Measurements from ENCODE around the gene SHMT2. TPM values are rescaled to one million over a fixed set of nuclear protein-coding genes. Genes with fewer than 3 reads are reported as not detected.
A peak's percentile ranks its signal among the peaks of the same experiment; 100 is the strongest.

The SHMT2 gene
- total RNA-seq, 1 donor from 2014 or later: 54.0 TPM

- TF ChIP-seq, protein P1, sequence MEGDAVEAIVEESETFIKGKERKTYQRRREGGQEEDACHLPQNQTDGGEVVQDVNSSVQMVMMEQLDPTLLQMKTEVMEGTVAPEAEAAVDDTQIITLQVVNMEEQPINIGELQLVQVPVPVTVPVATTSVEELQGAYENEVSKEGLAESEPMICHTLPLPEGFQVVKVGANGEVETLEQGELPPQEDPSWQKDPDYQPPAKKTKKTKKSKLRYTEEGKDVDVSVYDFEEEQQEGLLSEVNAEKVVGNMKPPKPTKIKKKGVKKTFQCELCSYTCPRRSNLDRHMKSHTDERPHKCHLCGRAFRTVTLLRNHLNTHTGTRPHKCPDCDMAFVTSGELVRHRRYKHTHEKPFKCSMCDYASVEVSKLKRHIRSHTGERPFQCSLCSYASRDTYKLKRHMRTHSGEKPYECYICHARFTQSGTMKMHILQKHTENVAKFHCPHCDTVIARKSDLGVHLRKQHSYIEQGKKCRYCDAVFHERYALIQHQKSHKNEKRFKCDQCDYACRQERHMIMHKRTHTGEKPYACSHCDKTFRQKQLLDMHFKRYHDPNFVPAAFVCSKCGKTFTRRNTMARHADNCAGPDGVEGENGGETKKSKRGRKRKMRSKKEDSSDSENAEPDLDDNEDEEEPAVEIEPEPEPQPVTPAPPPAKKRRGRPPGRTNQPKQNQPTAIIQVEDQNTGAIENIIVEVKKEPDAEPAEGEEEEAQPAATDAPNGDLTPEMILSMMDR (IDR thresholded peaks at IDR 0.05): no peak
- TF ChIP-seq POLR2AphosphoS5 (IDR thresholded peaks at IDR 0.05; ENCODE audit: insufficient read depth in 1 of 2, low read depth in 1 of 2): peak in 1 of 2 donors; percentile 3
- Histone ChIP-seq H3K4me3 (no peak overlapping the region), H3K4me1 (no peaks in the 10 kb centered on the region), H3K9me3 (no peaks in the 10 kb centered on the region), H3K27me3 (no peaks in the 10 kb centered on the region), H3K27ac (no peak overlapping the region), H3K36me3 (peaks cover 4 to 94% of the 10 kb centered on the region in 2 donors)
- intact Hi-C loops (cut with DNase I): no loop called here
- DNase-seq (ENCODE audit: extremely low spot score in 2 of 2): no peak
These were observed 25.1 kb upstream of the SHMT2 start for GRCh38 chr12:57204454-57204853.

- H3K27ac ChIP-seq: no peak overlapping the region
- intact Hi-C loops (cut with DNase I): loop anchor here (5.0 kb wide), 1 partner anchor 37 kb away; no protein-coding TSS in a partner anchor
- peaks cover 4 to 94% of the 10 kb centered on the region in 2 donors for H3K36me3 ChIP-seq
- H3K4me1 ChIP-seq: no peaks in the 10 kb centered on the region
- TF ChIP-seq, protein P1 (IDR thresholded peaks at IDR 0.05): no peak
- no peak for TF ChIP-seq POLR2A (IDR thresholded peaks at IDR 0.05)
- no peak for TF ChIP-seq POLR2AphosphoS5 (IDR thresholded peaks at IDR 0.05; ENCODE audit: insufficient read depth in 1 of 2, low read depth in 1 of 2)
- H3K4me3 ChIP-seq: no peak overlapping the region
- H3K9me3 ChIP-seq: no peaks in the 10 kb centered on the region
- no peak for DNase-seq (ENCODE audit: extremely low spot score in 2 of 2)
- H3K27me3 ChIP-seq: no peaks in the 10 kb centered on the region
These were observed 24.3 kb upstream of the SHMT2 start for GRCh38 chr12:57205186-57205585.

- Histone ChIP-seq H3K36me3 (peaks cover 4 to 94% of the 10 kb centered on the region in 2 donors), H3K27ac (no peak overlapping the region), H3K4me1 (no peaks in the 10 kb centered on the region), H3K4me3 (no peak overlapping the region), H3K9me3 (no peaks in the 10 kb centered on the region), H3K27me3 (no peaks in the 10 kb centered on the region)
- no peak for TF ChIP-seq POLR2A (IDR thresholded peaks at IDR 0.05)
- TF ChIP-seq, protein P1 (IDR thresholded peaks at IDR 0.05): no peak
- no peak for TF ChIP-seq POLR2AphosphoS5 (IDR thresholded peaks at IDR 0.05; ENCODE audit: insufficient read depth in 1 of 2, low read depth in 1 of 2)
- intact Hi-C loops (cut with DNase I): loop anchor here (5.0 kb wide), 1 partner anchor 36 kb away; no protein-coding TSS in a partner anchor
- no peak for DNase-seq (ENCODE audit: extremely low spot score in 2 of 2)
These were observed 23.6 kb upstream of the SHMT2 start for GRCh38 chr12:57205931-57206330.

- Histone ChIP-seq H3K27ac (no peak overlapping the region), H3K9me3 (no peaks in the 10 kb centered on the region), H3K4me3 (no peak overlapping the region), H3K27me3 (no peaks in the 10 kb centered on the region), H3K36me3 (peaks cover 4 to 88% of the 10 kb centered on the region in 2 donors), H3K4me1 (no peaks in the 10 kb centered on the region)
- no peak for TF ChIP-seq POLR2A (IDR thresholded peaks at IDR 0.05)
- intact Hi-C loops (cut with DNase I): loop anchor here (5.0 kb wide), 1 partner anchor 34 kb away; no protein-coding TSS in a partner anchor
- no peak for DNase-seq (ENCODE audit: extremely low spot score in 2 of 2)
These were observed 21.5 kb upstream of the SHMT2 start for GRCh38 chr12:57207731-57208630.

DNA sequence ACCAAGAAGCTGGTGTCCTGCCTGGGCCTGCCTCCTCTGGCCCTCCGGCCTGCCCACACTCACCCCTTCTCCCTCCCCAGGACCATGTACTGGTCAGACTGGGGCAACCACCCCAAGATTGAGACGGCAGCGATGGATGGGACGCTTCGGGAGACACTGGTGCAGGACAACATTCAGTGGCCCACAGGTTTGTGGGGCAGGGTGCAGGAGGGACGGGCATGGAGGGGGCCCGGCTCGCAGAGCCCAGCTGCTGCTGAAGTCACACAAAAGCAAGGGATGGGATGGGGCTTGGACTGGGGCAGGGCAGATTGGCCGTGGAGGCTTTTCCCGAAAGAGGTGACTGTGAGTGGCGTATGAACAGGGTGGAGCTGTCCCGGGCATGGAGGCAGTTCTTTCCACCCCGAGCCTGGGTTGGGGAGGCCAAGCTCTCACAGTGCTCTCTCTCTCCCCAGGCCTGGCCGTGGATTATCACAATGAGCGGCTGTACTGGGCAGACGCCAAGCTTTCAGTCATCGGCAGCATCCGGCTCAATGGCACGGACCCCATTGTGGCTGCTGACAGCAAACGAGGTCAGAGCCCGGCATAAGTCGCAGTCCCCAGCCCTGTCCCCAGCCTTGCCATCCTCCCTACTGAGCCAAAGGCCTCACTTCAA is 20.8 kb upstream of the SHMT2 start:
- intact Hi-C loops (cut with DNase I): loop anchor here (5.0 kb wide), 1 partner anchor 34 kb away; no protein-coding TSS in a partner anchor
- Histone ChIP-seq H3K36me3 (peaks cover 4 to 81% of the 10 kb centered on the region in 2 donors), H3K4me3 (no peak overlapping the region), H3K4me1 (peaks cover 5% of the 10 kb centered on the region), H3K27me3 (no peaks in the 10 kb centered on the region), H3K27ac (no peak overlapping the region), H3K9me3 (no peaks in the 10 kb centered on the region)
- DNase-seq (ENCODE audit: extremely low spot score in 2 of 2): no peak
- TF ChIP-seq POLR2A (IDR thresholded peaks at IDR 0.05) (no peak), POLR2AphosphoS5 (IDR thresholded peaks at IDR 0.05; ENCODE audit: insufficient read depth in 1 of 2, low read depth in 1 of 2) (no peak)
- TF ChIP-seq, protein P1 (IDR thresholded peaks at IDR 0.05): no peak
